Central memory CD4-positive, alpha-beta T cell (primary cell): ENCODE measurements around the gene HIPK2.
A peak's percentile ranks its signal among the peaks of the same experiment; 100 is the strongest.

Source experiments
- DNase-seq: peaks from one replicate; pipeline ENCODE4 v3.0.0; 2022

HIPK2 gene

DNA sequence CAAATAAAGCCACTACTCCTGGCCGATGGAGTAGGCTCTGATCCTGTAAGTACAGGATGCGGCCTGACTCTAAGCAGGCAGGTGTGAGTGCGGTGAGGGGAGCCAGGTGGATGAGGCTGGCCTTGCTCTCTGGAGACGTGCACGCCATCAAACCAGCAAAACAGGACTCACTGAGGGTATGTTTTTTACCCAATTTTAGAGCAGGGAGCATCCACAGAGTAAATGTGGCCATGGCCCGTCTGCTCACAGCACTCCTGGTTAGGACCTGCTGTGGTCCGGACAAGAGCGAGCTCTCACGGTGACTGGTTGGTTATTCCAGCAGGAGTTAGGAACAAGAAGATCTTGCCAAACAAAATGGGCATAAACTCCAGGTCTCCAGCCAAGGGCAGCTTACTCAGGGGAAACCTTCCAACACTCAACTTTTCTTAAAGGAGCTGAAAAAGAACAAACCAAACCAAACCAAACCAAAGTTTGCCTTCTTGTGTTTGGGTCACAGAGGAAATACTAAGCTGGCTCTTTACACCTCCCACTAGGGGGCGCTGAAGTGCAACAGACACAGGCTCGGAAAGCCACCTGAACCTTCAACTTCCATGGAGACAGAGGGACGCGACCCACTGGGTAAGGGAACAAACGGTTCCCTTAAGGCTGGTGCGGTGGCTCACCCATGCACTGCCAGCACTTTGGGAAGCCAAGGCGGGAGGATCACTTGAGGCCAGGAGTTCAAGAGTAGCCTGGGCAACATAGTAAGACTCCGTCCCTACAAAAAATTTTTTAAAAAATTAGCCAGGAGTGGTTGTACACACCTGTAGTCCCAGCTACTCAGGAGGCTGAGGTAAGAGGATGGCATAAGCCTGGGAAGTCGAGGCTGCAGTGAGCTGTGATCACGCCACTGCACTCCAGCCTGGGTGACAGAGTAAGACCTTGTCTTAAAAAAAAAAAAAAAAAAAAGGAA is 131.9 kb downstream of the HIPK2 start:
- DNase-seq: peak; percentile 74

DNA sequence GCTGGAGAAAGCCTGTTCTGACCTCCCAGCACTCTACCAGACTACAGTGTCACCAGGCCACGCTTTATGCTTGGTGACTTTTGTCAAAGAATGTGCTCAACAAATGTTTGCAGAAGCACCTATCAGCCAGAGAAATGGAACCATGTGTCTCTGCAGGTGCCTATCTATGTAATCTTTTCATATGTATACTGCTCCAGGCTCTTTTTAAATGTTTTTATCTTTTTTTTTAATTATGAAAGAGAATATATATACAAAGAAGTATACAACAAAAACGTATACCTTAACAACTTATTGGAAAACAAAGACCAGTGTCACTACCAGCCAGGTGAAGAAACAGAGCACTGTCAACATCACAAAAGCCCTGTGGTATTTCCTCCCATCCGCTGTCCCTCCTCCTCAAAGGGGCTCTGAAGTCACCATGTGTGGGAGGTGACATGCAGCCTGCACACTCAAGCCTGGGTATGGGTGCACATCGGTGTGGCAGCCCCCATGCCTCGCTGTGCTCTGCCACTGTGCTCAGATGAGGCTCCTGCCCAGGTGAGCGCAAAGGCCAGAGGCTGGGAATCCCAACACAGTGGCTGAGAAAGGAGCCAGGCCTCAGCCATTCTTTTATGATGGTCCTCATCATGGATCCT is 133.7 kb downstream of the HIPK2 start:
- DNase-seq: no peak

DNA sequence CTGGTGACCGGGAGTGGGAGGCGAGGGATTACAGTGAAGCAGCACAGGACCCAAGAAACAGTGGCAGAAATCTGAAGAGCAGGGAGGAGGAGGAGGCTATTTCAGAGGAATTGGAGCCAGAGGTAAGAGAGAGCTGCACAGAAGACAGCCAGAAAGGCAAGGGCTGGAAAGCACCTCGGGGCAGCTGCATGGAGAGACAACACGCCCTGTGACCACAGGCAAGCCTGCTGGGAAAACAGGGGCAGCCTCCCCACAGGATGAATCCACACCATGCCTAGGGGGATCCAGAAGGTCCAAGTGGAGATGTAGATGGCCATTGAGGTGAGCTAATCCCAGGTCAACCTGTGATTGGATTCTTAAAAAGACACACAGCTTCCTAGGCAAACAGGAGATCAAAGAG is 135.5 kb downstream of the HIPK2 start:
- no peak for DNase-seq

DNA sequence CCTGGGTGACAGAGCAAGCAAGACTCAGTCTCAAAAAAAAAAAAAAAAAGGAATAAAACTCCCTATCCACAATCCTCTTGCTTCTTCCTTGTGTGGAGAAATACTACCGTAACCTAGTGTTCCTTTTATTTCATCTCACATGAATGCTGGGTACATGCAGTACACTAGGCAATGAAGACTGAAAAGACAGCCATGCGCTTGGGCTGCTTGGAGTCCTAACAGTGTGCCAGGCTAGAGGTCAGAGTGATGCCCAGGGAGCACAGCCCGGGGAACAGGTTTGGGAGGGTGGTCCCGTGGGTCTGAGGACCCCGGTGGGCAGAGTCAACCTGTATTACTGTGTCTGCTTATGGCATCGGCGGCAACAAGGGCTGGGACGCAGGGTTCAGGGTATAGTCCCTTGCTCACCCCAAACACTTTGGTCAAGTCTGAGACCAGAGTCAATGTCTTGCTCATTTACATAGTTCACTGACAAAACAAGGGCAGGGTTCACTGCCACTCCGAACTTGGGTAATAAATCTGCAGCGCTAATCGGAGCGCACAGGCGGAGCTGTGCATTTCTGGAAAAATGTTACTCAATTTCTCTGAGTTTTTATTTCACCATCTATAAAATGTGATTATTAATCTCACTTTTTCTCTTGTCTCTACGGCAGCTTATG is 136.3 kb downstream of the HIPK2 start:
- no peak for DNase-seq

DNA sequence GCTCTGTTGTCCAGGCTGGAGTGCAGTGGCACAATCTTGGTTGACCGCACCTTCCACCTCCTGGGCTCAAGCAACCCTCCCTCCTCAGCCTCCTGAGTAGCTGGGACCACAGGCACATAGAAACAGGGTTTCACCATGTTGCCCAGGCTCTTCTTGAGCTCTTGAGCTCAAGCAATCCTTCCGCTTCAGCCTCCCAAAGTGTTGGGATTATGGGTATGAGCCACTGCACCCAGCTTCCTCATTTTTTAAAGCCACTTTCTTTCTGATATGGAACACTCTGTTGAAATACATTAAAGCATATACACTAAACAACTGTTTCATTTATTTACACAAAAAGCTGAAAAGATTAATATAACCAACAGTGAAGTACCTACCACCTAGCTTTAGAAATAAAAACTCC is 137.1 kb downstream of the HIPK2 start:
- DNase-seq: no peak

DNA sequence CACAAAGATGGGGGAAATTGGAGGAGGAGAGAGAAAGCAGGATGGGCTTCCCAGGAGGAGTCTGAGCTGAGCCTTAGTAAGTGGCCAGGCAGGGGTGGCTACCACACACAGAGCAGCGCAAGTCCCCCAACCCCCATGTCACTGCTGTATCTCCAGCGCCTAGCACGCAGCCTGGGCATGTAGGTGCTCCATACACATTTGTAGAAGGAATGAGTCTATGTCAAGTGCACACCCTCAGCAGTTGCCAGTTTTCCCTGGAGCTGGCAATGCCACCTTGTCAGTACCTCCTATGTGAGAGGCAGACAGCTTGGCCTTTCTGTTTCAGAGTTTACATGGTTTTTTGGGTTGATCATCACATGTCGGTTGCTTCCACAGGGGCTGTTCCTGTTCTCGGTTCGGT is 138.2 kb downstream of the HIPK2 start:
- no peak for DNase-seq

DNA sequence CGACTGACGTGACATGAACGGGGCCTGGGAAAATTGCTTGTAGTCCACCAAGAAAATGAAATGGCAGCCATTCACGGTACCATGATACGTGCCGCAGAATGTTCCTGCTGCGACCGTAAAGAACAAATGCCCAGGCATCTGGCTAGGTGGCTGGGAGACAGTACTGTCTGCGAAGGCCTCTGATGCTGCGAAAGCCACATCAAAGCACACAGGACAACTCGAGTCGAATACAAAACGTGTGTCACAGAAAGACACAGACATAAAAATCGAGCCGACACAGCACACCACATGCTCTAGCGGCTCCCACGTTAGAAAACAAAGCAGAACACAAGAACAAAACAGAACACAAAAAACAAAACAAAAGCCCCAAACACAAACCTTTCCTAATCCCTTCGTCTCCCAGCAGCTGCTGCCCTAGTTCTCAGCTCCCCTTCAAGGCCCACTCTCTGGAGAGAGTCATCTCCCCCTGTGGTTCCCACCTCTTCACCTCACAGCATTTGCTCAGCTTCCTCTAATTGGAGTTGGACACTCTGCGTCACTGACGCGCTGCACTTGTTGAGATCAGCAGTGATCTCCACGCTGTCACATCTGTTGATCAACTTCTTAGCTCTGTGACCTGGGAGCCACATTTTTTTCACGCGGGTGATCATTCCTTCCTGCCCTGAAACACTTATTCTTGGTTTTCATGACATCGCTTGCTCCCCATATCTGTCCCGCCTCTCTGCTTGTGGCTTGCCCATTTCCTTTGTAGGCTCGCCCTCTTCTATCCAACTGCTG is 142.1 kb downstream of the HIPK2 start:
- DNase-seq: peak; percentile 78

DNA sequence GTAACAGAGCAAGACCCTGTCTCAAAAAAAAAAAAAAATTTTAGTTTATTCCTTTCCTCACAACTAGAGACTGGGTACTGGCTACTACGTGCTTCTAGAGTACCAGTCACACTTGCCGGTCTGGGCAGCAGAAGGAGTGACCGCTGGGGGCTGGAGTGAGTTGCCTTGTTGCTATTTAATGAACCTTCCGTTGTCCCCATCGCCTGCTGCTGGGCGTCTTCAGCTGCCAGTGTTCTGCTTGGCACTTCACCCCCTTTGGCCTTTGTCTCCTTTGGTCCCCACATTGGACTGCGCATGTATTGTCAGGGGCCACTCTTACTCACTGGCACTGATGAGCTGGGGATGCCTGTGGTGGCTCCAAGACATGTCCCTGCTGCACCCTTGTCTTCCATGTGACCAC is 143.7 kb downstream of the HIPK2 start:
- DNase-seq: no peak

DNA sequence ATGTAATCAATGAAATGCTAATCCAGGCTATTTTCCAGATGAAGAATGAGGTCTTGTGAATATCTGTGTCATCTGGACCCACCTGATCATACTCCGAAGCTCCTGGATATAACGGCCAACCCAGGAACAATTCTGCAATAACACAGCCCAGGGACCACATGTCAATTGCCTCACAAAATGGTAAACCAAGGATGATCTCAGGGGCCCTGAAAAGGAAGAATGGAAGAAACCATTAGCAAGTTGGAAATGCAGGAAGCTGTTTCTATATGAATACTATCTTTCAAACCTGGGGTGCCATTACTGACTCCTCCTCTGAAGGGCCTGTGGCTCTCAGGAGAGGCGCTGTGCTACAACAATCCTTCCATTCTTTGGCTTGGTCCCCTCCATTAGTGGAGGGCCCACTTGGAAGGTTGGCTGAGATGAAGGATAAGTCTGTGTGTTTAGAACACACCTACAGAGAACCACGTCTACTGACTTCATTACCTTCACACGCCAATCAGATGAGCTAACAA is 146.2 kb downstream of the HIPK2 start:
- no peak for DNase-seq

DNA sequence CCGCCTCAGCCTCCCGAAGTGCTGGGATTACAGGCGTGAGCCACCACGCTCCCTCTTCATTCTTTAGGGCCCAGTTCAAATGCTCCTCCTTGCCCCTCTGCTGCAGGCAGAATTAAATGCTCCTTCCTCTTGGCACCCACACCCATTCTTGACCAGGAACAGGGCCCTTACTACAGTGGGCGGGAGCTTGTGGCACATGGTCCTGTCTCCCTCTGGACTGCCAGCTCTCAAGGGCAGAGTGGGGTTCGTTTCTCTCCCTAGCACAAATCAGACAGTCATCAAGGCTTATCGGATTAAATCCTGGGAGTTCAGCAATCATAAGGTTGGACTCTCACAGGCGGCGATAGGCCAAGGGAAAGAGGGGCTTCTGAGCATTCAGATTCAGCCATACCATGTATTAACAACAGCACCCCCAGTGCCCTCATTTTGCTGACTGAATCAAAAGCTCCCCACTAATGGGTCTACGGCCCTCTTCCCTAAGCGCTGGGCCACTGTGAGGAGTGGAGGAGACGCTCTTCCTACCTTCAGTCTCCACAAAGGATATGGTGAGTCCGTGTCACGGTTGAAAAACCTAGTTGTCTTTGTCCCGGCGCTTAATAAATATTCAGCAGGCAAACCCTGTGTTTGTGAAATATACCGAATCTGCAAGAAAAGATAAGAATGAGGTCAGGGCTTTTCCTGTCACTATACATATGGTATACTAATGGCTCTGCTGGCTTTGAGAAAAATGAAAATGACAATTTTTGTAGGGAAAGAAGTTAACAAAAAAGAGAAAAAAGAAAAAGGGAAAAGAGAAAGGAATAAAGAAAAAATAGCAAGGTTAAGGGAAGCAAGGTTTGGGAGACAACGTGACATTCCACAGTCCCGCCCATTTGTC is 146.9 kb downstream of the HIPK2 start:
- DNase-seq: no peak

DNA sequence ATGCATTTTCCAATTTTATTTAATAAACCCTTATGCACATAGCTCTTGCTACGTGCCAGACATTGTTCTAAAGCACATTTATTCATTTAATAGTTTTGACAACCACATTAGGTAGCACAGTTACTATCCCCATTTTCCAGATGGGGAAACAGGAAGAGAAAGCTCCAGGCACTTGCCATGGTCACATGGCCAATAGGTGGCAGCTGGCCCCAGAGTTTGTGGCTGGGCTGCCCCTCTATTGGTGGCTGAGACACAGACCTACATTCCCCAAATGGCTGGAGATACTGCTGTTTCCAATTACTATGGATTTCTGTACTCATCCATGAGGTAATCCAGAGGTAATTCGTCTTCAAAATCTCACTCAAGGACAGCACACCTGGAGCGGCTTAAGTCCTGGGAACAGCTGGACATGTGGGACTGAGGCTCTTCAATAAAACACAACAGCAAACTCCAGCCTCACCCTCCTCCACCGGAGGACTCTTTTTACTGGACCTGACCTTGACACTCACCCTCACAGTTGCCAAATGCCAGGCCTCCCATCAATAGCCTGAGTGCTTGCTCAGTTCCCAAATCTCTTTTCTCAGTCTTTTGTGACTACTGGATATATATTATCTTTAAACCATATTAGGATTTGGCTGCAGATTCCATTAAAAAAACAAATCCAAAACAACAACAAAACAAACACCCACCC is 148.3 kb downstream of the HIPK2 start:
- no peak for DNase-seq

DNA sequence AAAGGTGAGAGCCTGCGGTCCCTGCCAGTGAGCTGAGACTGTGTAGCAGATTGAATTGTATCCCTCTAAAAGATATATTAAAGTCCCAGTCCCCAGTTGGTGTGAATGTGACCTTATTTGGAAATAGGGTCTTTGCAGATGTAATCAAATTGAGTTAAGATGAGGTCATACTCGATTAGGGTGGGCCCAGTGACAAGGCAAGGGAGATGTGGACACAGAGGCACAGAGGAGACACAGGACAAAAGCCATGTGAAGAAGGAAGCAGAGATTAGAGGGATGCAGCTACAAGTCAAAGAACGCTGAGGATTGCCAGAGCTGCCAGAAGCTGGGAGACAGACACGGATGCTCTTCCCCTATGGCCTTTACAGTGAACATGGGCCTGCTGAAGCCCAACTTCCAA is 150.0 kb downstream of the HIPK2 start:
- DNase-seq: no peak

DNA sequence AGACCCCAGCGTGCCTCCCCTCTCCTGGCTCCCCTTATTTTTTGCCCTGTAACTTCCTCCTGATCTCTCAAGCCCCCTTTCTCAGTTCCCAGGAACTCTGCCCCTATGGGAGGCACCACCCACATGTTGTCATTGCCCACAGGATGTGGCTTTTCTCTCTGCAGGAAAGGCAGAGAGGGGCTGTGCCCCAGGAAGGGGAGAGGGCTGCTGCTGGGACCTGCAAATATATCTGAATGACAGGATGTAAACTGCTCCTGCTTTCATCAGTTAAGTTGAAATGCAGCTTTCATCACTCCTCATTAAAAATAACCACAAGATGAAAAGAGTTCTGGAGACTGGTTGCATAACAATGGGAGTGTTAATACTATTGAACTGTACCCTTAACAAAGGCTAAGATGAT is 151.0 kb downstream of the HIPK2 start:
- peak; percentile 35 for DNase-seq

DNA sequence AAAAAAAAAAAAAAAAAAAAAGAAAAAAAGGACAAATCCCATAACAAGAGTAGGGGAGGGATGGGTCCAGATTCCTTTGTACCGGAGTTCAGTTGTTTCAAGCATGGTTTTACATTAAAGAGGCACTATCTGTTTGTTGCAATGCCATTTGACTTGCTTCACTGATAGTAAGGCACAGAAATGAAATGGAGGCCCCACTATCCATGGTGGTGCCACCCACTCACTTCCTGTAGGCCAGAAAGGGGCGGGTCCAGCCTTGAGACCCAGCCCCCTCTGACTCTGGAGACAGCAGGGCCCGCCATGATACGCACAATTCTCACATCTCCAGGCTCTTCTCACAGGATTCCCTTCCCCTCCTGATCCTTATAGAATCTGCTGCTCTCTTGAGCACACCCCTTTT is 154.3 kb downstream of the HIPK2 start:
- no peak for DNase-seq

DNA sequence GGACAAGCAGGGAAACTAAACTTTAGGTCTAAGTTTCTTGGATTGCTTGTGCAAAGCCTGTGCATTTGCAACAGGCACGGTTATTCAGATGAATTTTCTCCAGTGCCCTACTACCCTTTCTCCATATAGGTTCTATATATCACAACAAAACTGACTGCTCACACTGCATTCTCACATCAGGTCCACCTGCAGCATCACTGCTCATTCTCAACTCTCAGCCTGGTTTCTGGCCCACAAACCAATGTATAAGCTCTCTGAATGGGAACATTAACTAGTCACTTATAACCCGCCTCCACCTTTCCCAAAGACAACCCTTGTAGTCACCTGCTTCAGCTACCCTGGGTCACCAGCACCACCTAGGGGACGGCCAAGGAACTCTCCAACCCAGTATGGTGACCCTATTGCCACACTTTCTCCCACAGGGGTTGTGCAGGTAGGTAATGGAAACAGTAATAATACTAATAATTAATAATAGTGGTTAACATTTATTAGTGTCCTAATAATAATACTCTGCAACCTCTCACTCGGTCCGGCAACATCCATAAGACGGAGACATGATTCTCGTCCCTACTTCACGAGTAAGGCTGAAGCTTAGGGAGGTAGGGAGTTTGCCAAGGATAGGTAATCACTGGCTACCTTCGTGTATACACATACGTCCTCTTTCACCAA is 157.0 kb downstream of the HIPK2 start:
- DNase-seq: peak; percentile 41

DNA sequence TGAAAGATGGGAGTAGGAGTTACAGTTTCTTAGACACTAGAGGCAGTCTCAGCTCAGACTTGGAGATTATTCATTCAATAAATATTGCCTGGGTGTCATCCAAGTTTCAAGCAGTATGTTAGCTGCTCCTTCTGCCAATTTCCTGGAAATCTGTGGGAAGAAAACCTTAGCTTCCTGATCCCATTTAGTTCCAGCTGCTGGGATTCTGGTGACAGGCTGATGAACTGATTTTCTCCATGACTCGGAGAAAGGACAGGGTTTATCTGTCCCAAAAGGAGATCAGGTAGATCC is 158.5 kb downstream of the HIPK2 start:
- DNase-seq: no peak

DNA sequence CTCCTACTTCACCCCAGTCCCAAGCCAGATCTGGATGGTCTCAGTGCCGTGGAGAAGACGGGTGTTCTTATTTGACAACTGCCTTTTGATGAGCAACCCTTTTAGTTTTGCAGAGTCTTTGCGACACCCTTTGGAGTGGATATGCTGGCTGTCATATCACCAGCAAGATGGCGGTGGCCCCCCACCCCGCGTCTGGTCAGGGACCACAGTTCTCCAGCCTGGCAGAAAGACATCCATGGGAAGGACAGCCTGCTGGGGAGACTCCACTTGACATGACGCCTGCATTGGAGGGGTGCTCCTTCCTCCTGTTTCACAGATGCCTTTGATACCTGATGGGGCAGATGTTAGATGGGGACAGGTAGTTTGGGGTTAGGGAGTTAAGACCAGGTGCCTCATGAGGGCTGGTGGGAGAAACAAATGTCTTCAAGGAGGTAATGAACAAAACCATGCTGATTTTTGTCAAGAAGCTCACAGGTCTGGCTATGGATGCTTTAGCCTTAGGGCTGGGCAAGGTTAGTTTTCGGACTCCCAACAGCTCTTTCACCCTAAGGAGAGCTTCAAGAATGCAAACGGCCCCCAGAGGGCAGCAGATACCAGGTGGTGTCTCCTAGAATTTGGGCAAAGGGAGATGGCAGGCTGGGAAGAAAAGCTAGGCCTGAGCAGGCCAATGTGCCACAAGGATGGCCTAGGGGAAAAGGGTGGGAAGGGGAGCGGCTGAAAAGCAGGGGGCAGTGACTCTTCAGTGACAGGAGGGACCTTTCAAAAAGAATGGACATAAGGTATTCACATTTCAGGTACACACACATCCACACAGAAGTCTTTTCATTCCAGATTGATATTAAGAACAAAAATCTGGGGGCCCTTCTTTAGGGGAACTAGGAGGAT is 159.1 kb downstream of the HIPK2 start:
- no peak for DNase-seq

DNA sequence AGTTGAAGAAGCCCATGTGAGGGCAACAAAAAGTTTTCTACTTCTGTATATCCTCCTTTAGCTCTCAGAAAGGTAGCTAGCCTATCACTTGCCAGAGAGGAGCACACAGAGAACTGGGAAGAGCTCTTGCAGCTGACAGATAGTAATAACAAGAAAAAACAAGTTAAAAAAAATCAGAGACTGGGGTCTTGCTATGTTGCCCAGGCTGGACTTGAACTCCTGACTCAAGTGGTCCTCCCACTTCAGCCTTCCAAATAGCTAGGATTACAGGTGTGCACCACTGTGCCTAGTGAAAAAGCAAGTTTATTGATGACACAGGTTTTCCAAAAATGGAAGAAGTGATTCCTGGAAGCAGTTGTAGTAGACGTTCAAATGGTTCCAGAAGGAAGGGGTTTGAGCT is 160.7 kb downstream of the HIPK2 start:
- DNase-seq: no peak

DNA sequence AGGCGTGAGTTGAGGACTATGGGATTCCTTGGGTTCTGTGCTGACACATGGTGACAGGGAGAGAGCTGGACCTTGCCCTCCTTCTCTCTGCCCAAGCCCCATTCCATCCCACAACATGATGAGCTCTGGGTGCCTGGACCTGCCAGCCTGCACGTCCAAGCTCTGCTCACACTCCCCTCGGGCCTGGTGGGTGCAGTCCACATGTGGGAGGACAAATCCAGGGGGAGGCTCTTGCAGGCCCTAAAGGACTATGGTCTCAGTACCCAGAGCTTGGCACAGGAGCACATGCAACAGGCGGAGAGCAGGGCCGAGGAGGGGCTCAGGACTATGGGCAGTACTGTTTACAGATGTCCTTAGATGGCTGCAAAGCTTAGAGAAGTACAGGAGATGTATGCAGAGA is 162.9 kb downstream of the HIPK2 start:
- DNase-seq: no peak

DNA sequence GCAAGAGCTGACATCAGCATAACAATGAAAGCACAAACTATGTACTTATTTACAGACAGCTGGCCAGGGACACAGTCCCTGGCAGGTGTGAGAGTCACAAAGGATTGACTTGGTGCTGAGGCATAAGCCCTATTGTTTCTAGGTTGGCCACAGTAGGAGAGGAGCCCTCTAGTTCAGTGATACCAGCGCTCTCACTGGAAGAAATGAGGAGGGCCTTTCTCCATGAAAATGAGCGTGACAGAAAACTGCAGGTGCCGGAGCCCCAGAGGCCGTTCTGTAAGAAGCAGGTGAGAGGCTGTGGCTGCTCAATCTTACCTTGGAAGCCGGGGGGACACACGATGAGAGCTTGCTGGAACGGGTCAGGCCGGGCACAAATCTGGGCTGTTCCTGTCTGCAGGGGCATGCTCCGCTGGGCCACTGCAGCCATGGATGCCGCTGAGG is 163.8 kb downstream of the HIPK2 start:
- DNase-seq: no peak
